ENCODE results near the gene GJC1. TPM values are rescaled to one million over a fixed set of nuclear protein-coding genes. Genes with fewer than 3 reads are reported as not detected.
A peak's percentile ranks its signal among the peaks of the same experiment; 100 is the strongest.

The GJC1 gene
- total and polyA plus RNA-seq, 9 of the 15 experiments (the other 6 are each of a cell fraction or from before 2014, with no cell fraction given): 0.04 to 1.4 (median 0.18) TPM; not detected in 1

GRCh38 chr17:44759086-44759915, 70.8 kb downstream of the GJC1 start:
- Histone ChIP-seq H4K20me1 (replicated peaks; ENCODE audit: control insufficient read depth, insufficient read depth, low read length) (peaks cover 10% of the 10 kb centered on the region; the same call in 1 of the 2 replicates), H2AFZ (ENCODE audit: low read depth, low read length) (no peak overlapping the region), H3K36me3 (ENCODE audit: control insufficient read depth, insufficient read depth, low read length) (no peaks in the 10 kb centered on the region), H3K9me1 (ENCODE audit: control insufficient read depth, insufficient read depth, low read length) (no peaks in the 10 kb centered on the region), H3K9me3 (replicated peaks; ENCODE audit: control insufficient read depth, insufficient read depth, low read depth, low read length) (no peaks in the 10 kb centered on the region), H3K4me3 (no peak overlapping the region), H3K4me1 (replicated peaks in 1 of 2; ENCODE audit: control insufficient read depth in 2 of 2, insufficient read depth in 2 of 2, low read length in 2 of 2) (peaks cover 0 to 15% of the 10 kb centered on the region in 2 experiments; a peak in 2 of 5 replicates), H3K4me2 (ENCODE audit: insufficient read depth, low read length) (peak overlapping the region; percentile 21; the same call in 1 of the 2 replicates), H3K9ac (ENCODE audit: insufficient read depth in 1 of 2, low read depth in 2 of 2, low read length in 2 of 2) (peak overlapping the region in 1 of 2 experiments; percentile 82; a peak in 2 of 4 replicates), H3K79me2 (ENCODE audit: control insufficient read depth, insufficient read depth, low read length) (no peaks in the 10 kb centered on the region), H3K27me3 (ENCODE audit: control insufficient read depth in 2 of 2, insufficient read depth in 2 of 2, low read length in 2 of 2) (peaks cover 3 to 38% of the 10 kb centered on the region in 2 experiments; a peak in 3 of 5 replicates), H3K27ac (ENCODE audit: extremely low read depth, low read depth, low read length) (no peak overlapping the region)
- ATAC-seq: peak; percentile 32
- in situ Hi-C loops (cut with MboI) (no loop called here), intact Hi-C loops (cut with micrococcal nuclease) (no loop called here)
- WGBS (ENCODE audit: insufficient coverage, low coverage, missing lambda C conversion rate): 5% methylated on average over 15 of the region's 60 CpGs
- ChIA-PET CTCF (ENCODE audit: low intra/inter-chr PET ratio) (no interaction called here), POLR2A (interaction anchor here (0.6 to 0.7 kb wide), 2 partner anchors 10 to 19 kb away, joined by 3 read pairs; no protein-coding TSS in a partner anchor)
- TF ChIP-seq TFAP4 (CRISPR knock-in tag; IDR thresholded peaks at IDR 0.05; ENCODE audit: borderline replicate concordance) (0 out of 2 replicates have a peak, but pooled peaks have one; percentile 15), NFYB (IDR thresholded peaks at IDR 0.05; ENCODE audit: extremely low read depth, insufficient read length) (no peak), MAX (CRISPR knock-in tag; IDR thresholded peaks at IDR 0.05) (0 out of 2 replicates have a peak, but pooled peaks have one; percentile 38), IRF2 (CRISPR knock-in tag; IDR thresholded peaks at IDR 0.05) (no peak), COPS2 (conservative IDR thresholded peaks at IDR 0.05) (no peak), ZNF740 (CRISPR knock-in tag; IDR thresholded peaks at IDR 0.05) (peak; percentile 90), ZNF740 (tag; IDR thresholded peaks at IDR 0.05) (no peak)
- no TSS peak for BruUV-seq (replicated peaks)
- FAIRE-seq: no peak
- DNase-seq (ENCODE audit: extremely low read depth in 1 of 4, low spot score in 3 of 4): peak in 3 of 4 experiments; percentile 27 to 42 (median 39)
